Stomach (tissue), 9 donors: ENCODE measurements around the gene FOXJ3. TPM values are rescaled to one million over a fixed set of nuclear protein-coding genes. Genes with fewer than 3 reads are reported as not detected.

Source experiments
- DNase-seq, 2 donors: peaks; one replicate each; pipeline versions ENCODE4 v3.0.0 to v3.0.0-alpha.2; 2013 to 2019
- H3K27ac ChIP-seq, 5 donors: fragments of 200-600 bp in 4 of 5; sonication (generic) in 4 of 5; one replicate each; pipeline ENCODE4 v1.5.1; 2013 to 2019; ENCODE audit warnings: mild to moderate bottlenecking in 1 of 5, moderate library complexity in 1 of 5
- H3K27me3 ChIP-seq, 3 donors: fragments of 200-600 bp; sonication (generic); one replicate each; pipeline ENCODE4 v1.5.1; 2017 to 2019; ENCODE audit warnings: mixed run types in 1 of 3
- H3K36me3 ChIP-seq, 4 donors: fragments of 200-600 bp; sonication (generic); 1 replicate in 3 of 4; 2 replicates in 1 of 4; pipeline ENCODE4 v1.5.1; 2016 to 2019
- H3K4me1 ChIP-seq, 4 donors: fragments of 200-600 bp; sonication (generic); one replicate each; pipeline ENCODE4 v1.5.1; 2016 to 2019
- H3K4me3 ChIP-seq, 4 donors: fragments of 200-600 bp; sonication (generic) in 3 of 4; one replicate each; pipeline ENCODE4 v1.5.1; 2016 to 2019; ENCODE audit warnings: mild to moderate bottlenecking in 1 of 4
- H3K9me3 ChIP-seq, 4 donors: fragments of 200-600 bp; sonication (generic); one replicate each; pipeline ENCODE4 v1.5.1; 2016 to 2019
- CTCF ChIP-seq, 7 experiments: fragments of 450-650 bp in 4 of 7; fragments of 200-600 bp in 3 of 7; sonication (generic) in 3 of 7; IDR thresholded peaks; one replicate each; pipeline ENCODE4 v1.5.1; 2016 to 2019; ENCODE audit warnings: antibody characterized with exemption in 7 of 7, control low read depth in 2 of 7, mild to moderate bottlenecking in 1 of 7
- EP300 ChIP-seq: sonication (generic); formaldehyde crosslinking; IDR thresholded peaks from one replicate; pipeline ENCODE4 v1.6.1; 2017; ENCODE audit warnings: antibody characterized with exemption
- POLR2A ChIP-seq, 4 donors: fragments of 450-650 bp; IDR thresholded peaks; one replicate each; pipeline ENCODE4 v1.6.1; 2016; ENCODE audit warnings: antibody characterized with exemption in 4 of 4, control low read depth in 2 of 4, mild to moderate bottlenecking in 1 of 4, moderate library complexity in 1 of 4
- POLR2AphosphoS5 ChIP-seq, 3 donors: sonication (generic); formaldehyde crosslinking; IDR thresholded peaks; one replicate each; pipeline ENCODE4 v1.6.1; 2016; ENCODE audit warnings: antibody characterized with exemption in 3 of 3
- WGBS, 5 donors: extraction: QIAGEN DNeasy Blood & Tissue Kit in 3 of 5; methylation state at CpG; one replicate each; pipeline versions ENCODE4 v1.1.5 to v1.1.7; 2013 to 2018; 5-methylcytosine and 5-hydroxymethylcytosine counted together
- intact Hi-C: fragments of 100-400 bp; cut with DNase I; formaldehyde crosslinking; loops from one replicate; pipeline ENCODE4 v1.15.1; 2023; ENCODE audit warnings: low total_unique reads
- polyA plus RNA-seq, 3 donors: library from polyadenylated mRNA; stranded (reverse); fragments of 200-250 nt; gene quantifications; one replicate each; pipeline ENCODE4 v1.2.3, GENCODE V29; 2013
- total RNA-seq, 5 donors: library from RNA; depleted of rRNA; stranded (reverse); fragments of >200 nt; gene quantifications; one replicate each; pipeline versions ENCODE4 v1.1.0 to v1.2.3, GENCODE V29; 2014 to 2016
- donor health status: healthy with polysubstance abuse.
- donor health status: Bipolar disorder and iron deficiency.
- donor health status: healthy.

Gene FOXJ3
- total and polyA plus RNA-seq, 8 donors: 8.3 to 57.3 (median 12.3) TPM

- WGBS, 5 donors: 81 to 90% (median 83%) methylated on average over 3 of the region's 3 CpGs
- TF ChIP-seq POLR2A (IDR thresholded peaks at IDR 0.05): no peak
- TF ChIP-seq POLR2AphosphoS5 (IDR thresholded peaks at IDR 0.05): no peak
- TF ChIP-seq EP300: no peak
- TF ChIP-seq CTCF (IDR thresholded peaks at IDR 0.05): no peak
- no peak overlapping the region for H3K27ac ChIP-seq
These were observed 23.8 kb upstream of the FOXJ3 start for GRCh38 chr1:42358791-42359190.

GRCh38 chr1:42350086-42350485 is 15.1 kb upstream of the FOXJ3 start:
- WGBS, 5 donors: 3 to 22% (median 11%) methylated on average over 1 of the region's 1 CpG
- H3K27ac ChIP-seq: no peak overlapping the region
- no peaks in the 10 kb centered on the region for H3K36me3 ChIP-seq
- intact Hi-C loops: no loop called here
- no peaks in the 10 kb centered on the region for H3K4me1 ChIP-seq
- H3K4me3 ChIP-seq: no peak overlapping the region
- no peak for DNase-seq
- TF ChIP-seq CTCF (IDR thresholded peaks at IDR 0.05) (no peak), EP300 (no peak), POLR2AphosphoS5 (IDR thresholded peaks at IDR 0.05) (no peak), POLR2A (IDR thresholded peaks at IDR 0.05) (no peak)
- H3K27me3 ChIP-seq: no peaks in the 10 kb centered on the region
- no peaks in the 10 kb centered on the region for H3K9me3 ChIP-seq

More at GRCh38 chr1:42358791-42359190, 23.8 kb upstream of the FOXJ3 start:
- Histone ChIP-seq H3K9me3 (no peaks in the 10 kb centered on the region), H3K27me3 (no peaks in the 10 kb centered on the region), H3K36me3 (no peaks in the 10 kb centered on the region), H3K4me3 (no peak overlapping the region), H3K4me1 (no peaks in the 10 kb centered on the region)
- intact Hi-C loops: no loop called here
- DNase-seq: no peak

- intact Hi-C loops: no loop called here
These were observed 13.5 kb upstream of the FOXJ3 start for GRCh38 chr1:42348498-42348897.

GRCh38 chr1:42343049-42343448 is 8.0 kb upstream of the FOXJ3 start:
- TF ChIP-seq EP300 (no peak), POLR2A (IDR thresholded peaks at IDR 0.05) (no peak), CTCF (IDR thresholded peaks at IDR 0.05) (no peak), POLR2AphosphoS5 (IDR thresholded peaks at IDR 0.05) (no peak)
- intact Hi-C loops: no loop called here
- 74 to 87% (median 83%) methylated on average over 5 of the region's 5 CpGs for WGBS, 5 donors
- Histone ChIP-seq H3K4me3 (no peak overlapping the region), H3K36me3 (no peaks in the 10 kb centered on the region), H3K27ac (no peak overlapping the region), H3K4me1 (peaks cover 0 to 21% (median 12%) of the 10 kb centered on the region in 4 donors), H3K27me3 (no peaks in the 10 kb centered on the region), H3K9me3 (no peaks in the 10 kb centered on the region)
- no peak for DNase-seq

More at GRCh38 chr1:42348498-42348897, 13.5 kb upstream of the FOXJ3 start:
- DNase-seq: no peak
- Histone ChIP-seq H3K9me3 (no peaks in the 10 kb centered on the region), H3K27me3 (no peaks in the 10 kb centered on the region), H3K27ac (no peak overlapping the region), H3K4me3 (no peak overlapping the region), H3K4me1 (no peaks in the 10 kb centered on the region), H3K36me3 (no peaks in the 10 kb centered on the region)
- TF ChIP-seq CTCF (IDR thresholded peaks at IDR 0.05): no peak
- TF ChIP-seq POLR2A (IDR thresholded peaks at IDR 0.05): no peak
- no peak for TF ChIP-seq EP300
- no peak for TF ChIP-seq POLR2AphosphoS5 (IDR thresholded peaks at IDR 0.05)
